Ovary (tissue), 10 donors: Measurements from ENCODE around the gene MED15. TPM values are rescaled to one million over a fixed set of nuclear protein-coding genes. Genes with fewer than 3 reads are reported as not detected.
A peak's percentile ranks its signal among the peaks of the same experiment; 100 is the strongest.

Experiments
- DNase-seq, 5 donors: peaks; one replicate each; pipeline ENCODE4 v3.0.0-alpha.2; 2019 to 2020
- H3K27ac ChIP-seq, 2 donors: fragments of 200-600 bp; one replicate each; pipeline versions ENCODE4 v1.5.1 to v1.8.0; 2019 to 2022
- H3K27me3 ChIP-seq: fragments of 200-600 bp; one replicate; pipeline ENCODE4 v1.8.0; 2022
- H3K36me3 ChIP-seq: fragments of 200-600 bp; sonication (generic); one replicate; pipeline ENCODE4 v1.5.1; 2019
- H3K4me1 ChIP-seq: one replicate; pipeline ENCODE4 v1.8.1; 2013; ENCODE audit warnings: mild to moderate bottlenecking, moderate library complexity; ENCODE audit not compliant: insufficient read depth
- H3K4me3 ChIP-seq: fragments of 200-600 bp; sonication (generic); one replicate; pipeline ENCODE4 v1.5.1; 2017
- H3K9me3 ChIP-seq, 2 donors: fragments of 200-600 bp in 1 of 2; sonication (generic) in 1 of 2; one replicate each; pipeline versions ENCODE4 v1.5.1 to v1.8.1; 2013 to 2019; ENCODE audit warnings: mild to moderate bottlenecking in 1 of 2, moderate library complexity in 1 of 2
- CTCF ChIP-seq, 3 donors: fragments of 450-650 bp in 2 of 3; fragments of 200-600 bp in 1 of 3; IDR thresholded peaks; one replicate each; pipeline versions ENCODE4 v1.5.1 to v1.8.0; 2016 to 2022; ENCODE audit warnings: antibody characterized with exemption in 3 of 3, mild to moderate bottlenecking in 1 of 3
- EP300 ChIP-seq: sonication (generic); formaldehyde crosslinking; IDR thresholded peaks from one replicate; pipeline ENCODE4 v1.6.1; 2017; ENCODE audit warnings: antibody characterized with exemption
- POLR2A ChIP-seq: fragments of 450-650 bp; IDR thresholded peaks from one replicate; pipeline ENCODE4 v1.6.1; 2017; ENCODE audit warnings: antibody characterized with exemption, mild to moderate bottlenecking, moderate library complexity
- WGBS, 3 donors: extraction: QIAGEN DNeasy Blood & Tissue Kit in 1 of 3; methylation state at CpG; one replicate each; pipeline versions ENCODE4 v1.1.5 to v1.1.7; 2013 to 2017; 5-methylcytosine and 5-hydroxymethylcytosine counted together
- intact Hi-C, 4 donors: fragments of 100-400 bp; cut with DNase I; formaldehyde crosslinking; loops; one replicate each; pipeline versions ENCODE4 v1.11.0 to v1.15.1; 2022 to 2023
- long read RNA-seq, 3 donors: library from polyadenylated mRNA in 2 of 3; unstranded in 2 of 3; transcript quantifications; one replicate each; pipeline ENCODE4 v2.0.0 and lab custom pipeline, GENCODE V29; 2021 to 2026
- polyA plus RNA-seq, 2 donors: library from polyadenylated mRNA; stranded (reverse); fragments of 200-250 nt in 1 of 2; fragments of 350-450 nt in 1 of 2; fragmentation: Illumina TruSeq in 1 of 2; extraction: RNeasy Lipid Tissue Mini Kit (QIAGEN cat#74804) in 1 of 2; gene quantifications; one replicate each; pipeline ENCODE4 v1.2.3, GENCODE V29; 2013 to 2014
- total RNA-seq, 7 donors: library from RNA; depleted of rRNA in 2 of 7; stranded (reverse); fragments of >200 nt in 2 of 7; fragmentation: NEBNext Ultra II Directional in 3 of 7; extraction: Animal tissue kit (Norgen Biotek cat#: 25700) in 3 of 7; gene quantifications; one replicate each; pipeline versions ENCODE4 v1.1.0 to v1.2.4, GENCODE V29; 2016 to 2023
- donor health status: DM: no; HTN: no; CAD: no; lungs with moderate emphysema.
- donor health status: DM: no; HTN: no; CAD: no.
- donor health status: Bipolar disorder and iron deficiency.
- donor health status: DM: yes; HTN: yes; CAD: no.
- donor health status: DM: no; HTN: no; CAD: no.
- donor health status: DM: yes; HTN: yes; CAD: no.

Gene MED15
- total RNA-seq = 10 to 100 TPM; 21.9 to 79.3 (median 69.5) TPM
- 10 to 100 TPM; 23.6 to 40.1 TPM for polyA plus RNA-seq
- long read RNA-seq, donor 1, transcript MED15-202 (17 exons, 3,252 nt) = minor isoform, 6 of 103 reads
- long read RNA-seq, donor 1, transcript MED15-222 (9 exons, 2,733 nt) = major isoform, 9 of 103 reads
- long read RNA-seq, donor 1, partial matches to known transcripts = 52 of 103 reads
- long read RNA-seq, donor 1, other reads (novel, unspliced or antisense) = 33 of 103 reads
- long read RNA-seq, donor 2, transcript MED15-202 (17 exons, 3,252 nt) = major isoform, 5 of 75 reads
- long read RNA-seq, donor 2, partial matches to known transcripts = 64 of 75 reads
- long read RNA-seq, donor 2, other reads (novel, unspliced or antisense) = 0 of 75 reads
- long read RNA-seq, donor 3, transcript MED15-222 (9 exons, 2,733 nt) = minor isoform, 5 of 124 reads
- long read RNA-seq, donor 3, transcript MED15-202 (17 exons, 3,252 nt) = major isoform, 40 of 124 reads
- long read RNA-seq, donor 3, transcript MED15-201 (18 exons, 3,351 nt) = minor isoform, 12 of 124 reads
- long read RNA-seq, donor 3, partial matches to known transcripts = 32 of 124 reads
- long read RNA-seq, donor 3, other reads (novel, unspliced or antisense) = 31 of 124 reads

- Histone ChIP-seq H3K27me3 (no peaks in the 10 kb centered on the region), H3K9me3 (no peaks in the 10 kb centered on the region), H3K36me3 (no peaks in the 10 kb centered on the region), H3K27ac (peak within 1 kb of the TSS; percentile 23 to 82), H3K4me1 (peaks cover 11% of the 10 kb centered on the region), H3K4me3 (peak within 1 kb of the TSS; percentile 93)
- WGBS, 3 donors = 0 to 1% (median 1%) methylated on average over 53 to 58 of the region's 58 CpGs
- no peak for TF ChIP-seq CTCF (IDR thresholded peaks at IDR 0.05)
- peak; percentile 83 for TF ChIP-seq POLR2A
- intact Hi-C loops = loop anchor here in 1 of 4 donors (5.0 kb wide), 1 partner anchor 45 kb away; no protein-coding TSS in a partner anchor
- DNase-seq = peak; percentile 85 to 92 (median 89)
Measured at GRCh38 chr22:20507253-20508066, at the start of gene MED15. Gene MED15 (plus strand): TSS chr22:20507610. CDS start chr22:20507679, 69 bp downstream.

GRCh38 chr22:20458530-20459151, 48.8 kb upstream of the MED15 start:
- Histone ChIP-seq H3K4me1 (peaks cover 4% of the 10 kb centered on the region), H3K9me3 (no peaks in the 10 kb centered on the region), H3K27ac (no peak overlapping the region), H3K27me3 (no peaks in the 10 kb centered on the region), H3K36me3 (no peaks in the 10 kb centered on the region), H3K4me3 (no peak overlapping the region)
- intact Hi-C loops = loop anchor here in 2 of 4 donors (5.0 kb wide), 1 partner anchor 41 kb away; no protein-coding TSS in a partner anchor
- 56 to 59% (median 57%) methylated on average over 8 of the region's 8 CpGs for WGBS, 3 donors
- peak in 1 of 5 donors; percentile 22 for DNase-seq
- no peak for TF ChIP-seq POLR2A
- TF ChIP-seq CTCF (IDR thresholded peaks at IDR 0.05) = no peak
- no peak for TF ChIP-seq EP300

- TF ChIP-seq EP300 = no peak
- no peak for TF ChIP-seq CTCF (IDR thresholded peaks at IDR 0.05)
- no peak for TF ChIP-seq POLR2A
Measured at GRCh38 chr22:20459152-20459542, 48.3 kb upstream of the MED15 start.

GRCh38 chr22:20459862-20460261, 47.5 kb upstream of the MED15 start:
- no peak for DNase-seq
- H3K4me1 ChIP-seq = peaks cover 4% of the 10 kb centered on the region
- TF ChIP-seq EP300 (no peak), CTCF (IDR thresholded peaks at IDR 0.05) (no peak), POLR2A (no peak)
- WGBS, 3 donors = 91 to 98% (median 94%) methylated on average over 4 of the region's 4 CpGs
- H3K36me3 ChIP-seq = no peaks in the 10 kb centered on the region
- H3K27me3 ChIP-seq = no peaks in the 10 kb centered on the region
- intact Hi-C loops = loop anchor here in 2 of 4 donors (5.0 kb wide), 1 partner anchor 43 kb away; no protein-coding TSS in a partner anchor
- no peaks in the 10 kb centered on the region for H3K9me3 ChIP-seq
- no peak overlapping the region for H3K4me3 ChIP-seq
- H3K27ac ChIP-seq = no peak overlapping the region

More at GRCh38 chr22:20459152-20459542, 48.3 kb upstream of the MED15 start:
- intact Hi-C loops = loop anchor here in 2 of 4 donors (5.0 kb wide), 1 partner anchor 42 kb away; no protein-coding TSS in a partner anchor
- Histone ChIP-seq H3K9me3 (no peaks in the 10 kb centered on the region), H3K36me3 (no peaks in the 10 kb centered on the region), H3K4me1 (peaks cover 4% of the 10 kb centered on the region), H3K27me3 (no peaks in the 10 kb centered on the region), H3K4me3 (no peak overlapping the region), H3K27ac (no peak overlapping the region)
- 77 to 94% (median 85%) methylated on average over 3 of the region's 3 CpGs for WGBS, 3 donors
- DNase-seq = peak in 1 of 5 donors; percentile 3
